Measurements from ENCODE around the gene SH3PXD2A.

The SH3PXD2A gene

DNA sequence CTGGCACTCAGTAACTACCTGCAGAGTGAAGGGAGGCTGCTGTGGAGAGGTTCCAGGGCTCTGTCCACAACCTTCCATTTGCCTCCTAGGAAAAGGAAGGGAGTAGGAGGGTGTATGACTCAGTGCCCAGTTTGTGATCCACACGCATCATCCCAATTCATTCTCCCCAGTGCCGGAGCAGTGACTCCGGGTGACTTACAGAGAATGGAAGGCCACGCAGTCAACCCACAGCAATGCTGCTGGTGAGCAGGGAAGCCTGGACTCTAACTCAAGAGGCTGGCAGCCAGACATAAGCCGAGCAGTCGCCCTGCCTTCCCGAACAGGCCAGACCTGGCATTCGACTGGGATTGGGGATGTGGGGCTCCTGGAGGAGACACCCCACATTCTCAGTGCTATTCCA is 139.9 kb downstream of the SH3PXD2A start:
- in situ Hi-C loops (cut with HindIII; ENCODE audit: low sequenced_read_pairs): no loop called here
- no peak overlapping the region for H3K4me3 ChIP-seq (ENCODE audit: low read depth, low read length)
- peak; percentile 82 for DNase-seq (ENCODE audit: low read depth, low spot score)
- TF ChIP-seq, protein P1, sequence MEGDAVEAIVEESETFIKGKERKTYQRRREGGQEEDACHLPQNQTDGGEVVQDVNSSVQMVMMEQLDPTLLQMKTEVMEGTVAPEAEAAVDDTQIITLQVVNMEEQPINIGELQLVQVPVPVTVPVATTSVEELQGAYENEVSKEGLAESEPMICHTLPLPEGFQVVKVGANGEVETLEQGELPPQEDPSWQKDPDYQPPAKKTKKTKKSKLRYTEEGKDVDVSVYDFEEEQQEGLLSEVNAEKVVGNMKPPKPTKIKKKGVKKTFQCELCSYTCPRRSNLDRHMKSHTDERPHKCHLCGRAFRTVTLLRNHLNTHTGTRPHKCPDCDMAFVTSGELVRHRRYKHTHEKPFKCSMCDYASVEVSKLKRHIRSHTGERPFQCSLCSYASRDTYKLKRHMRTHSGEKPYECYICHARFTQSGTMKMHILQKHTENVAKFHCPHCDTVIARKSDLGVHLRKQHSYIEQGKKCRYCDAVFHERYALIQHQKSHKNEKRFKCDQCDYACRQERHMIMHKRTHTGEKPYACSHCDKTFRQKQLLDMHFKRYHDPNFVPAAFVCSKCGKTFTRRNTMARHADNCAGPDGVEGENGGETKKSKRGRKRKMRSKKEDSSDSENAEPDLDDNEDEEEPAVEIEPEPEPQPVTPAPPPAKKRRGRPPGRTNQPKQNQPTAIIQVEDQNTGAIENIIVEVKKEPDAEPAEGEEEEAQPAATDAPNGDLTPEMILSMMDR (IDR thresholded peaks at IDR 0.05; ENCODE audit: low read depth, low read length): no peak

DNA sequence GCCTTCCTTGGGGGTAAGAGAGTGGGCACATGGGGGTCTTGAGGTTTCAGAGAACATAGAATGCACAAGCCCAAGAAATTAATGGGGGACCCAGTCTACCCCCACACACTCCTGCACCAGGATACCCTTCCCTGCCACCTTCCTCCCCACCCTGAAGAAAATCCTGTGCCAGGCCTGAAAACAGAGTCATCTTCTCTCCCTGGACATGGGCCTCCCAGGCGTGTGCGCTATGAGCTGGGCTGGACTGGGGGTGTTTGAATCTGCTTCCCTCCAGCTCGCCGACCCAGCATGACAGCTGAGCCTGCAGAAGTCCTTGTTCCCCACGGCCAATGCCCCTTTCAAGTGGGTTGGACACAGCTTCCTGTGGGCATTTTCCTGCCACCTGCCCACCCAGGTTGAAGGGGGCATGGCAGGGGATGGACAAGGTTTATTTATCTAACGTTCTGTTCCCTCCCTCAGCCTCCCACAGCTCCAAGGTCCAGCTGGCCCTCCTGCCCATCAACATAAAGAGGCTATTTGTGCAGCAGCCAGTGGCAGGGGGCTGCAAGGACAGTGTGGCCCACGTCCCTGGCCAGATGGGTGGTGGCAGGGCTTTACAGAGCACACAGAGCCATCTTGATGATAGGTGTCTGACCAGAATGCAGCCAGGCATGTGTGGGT is 141.0 kb downstream of the SH3PXD2A start:
- in situ Hi-C loops (cut with HindIII; ENCODE audit: low sequenced_read_pairs): no loop called here
- no peak for DNase-seq (ENCODE audit: low read depth, low spot score)
- H3K4me3 ChIP-seq (ENCODE audit: low read depth, low read length): no peak overlapping the region
- TF ChIP-seq, protein P1 (IDR thresholded peaks at IDR 0.05; ENCODE audit: low read depth, low read length): no peak

DNA sequence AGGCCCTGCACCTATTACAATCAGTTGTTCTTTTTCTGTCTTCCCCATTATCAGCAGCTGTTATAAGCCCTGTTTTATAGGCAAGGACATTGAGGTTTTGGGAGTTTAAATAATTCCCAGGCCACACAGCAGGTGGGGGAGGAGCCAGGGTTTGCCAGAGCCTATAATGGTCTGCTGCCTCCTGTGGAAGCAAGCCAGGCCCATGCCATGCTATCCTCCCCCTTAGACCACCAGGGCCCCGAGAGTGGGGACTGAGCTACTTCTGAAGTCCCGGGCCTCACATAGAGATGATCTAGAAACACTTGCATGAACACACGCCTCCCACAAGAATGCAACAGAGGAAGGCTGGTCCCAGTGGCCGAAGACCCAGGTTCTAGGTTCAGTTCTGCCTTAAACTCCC is 141.7 kb downstream of the SH3PXD2A start:
- TF ChIP-seq, protein P1 (IDR thresholded peaks at IDR 0.05; ENCODE audit: low read depth, low read length): no peak
- DNase-seq (ENCODE audit: low read depth, low spot score): no peak
- no peak overlapping the region for H3K4me3 ChIP-seq (ENCODE audit: low read depth, low read length)
- in situ Hi-C loops (cut with HindIII; ENCODE audit: low sequenced_read_pairs): no loop called here

DNA sequence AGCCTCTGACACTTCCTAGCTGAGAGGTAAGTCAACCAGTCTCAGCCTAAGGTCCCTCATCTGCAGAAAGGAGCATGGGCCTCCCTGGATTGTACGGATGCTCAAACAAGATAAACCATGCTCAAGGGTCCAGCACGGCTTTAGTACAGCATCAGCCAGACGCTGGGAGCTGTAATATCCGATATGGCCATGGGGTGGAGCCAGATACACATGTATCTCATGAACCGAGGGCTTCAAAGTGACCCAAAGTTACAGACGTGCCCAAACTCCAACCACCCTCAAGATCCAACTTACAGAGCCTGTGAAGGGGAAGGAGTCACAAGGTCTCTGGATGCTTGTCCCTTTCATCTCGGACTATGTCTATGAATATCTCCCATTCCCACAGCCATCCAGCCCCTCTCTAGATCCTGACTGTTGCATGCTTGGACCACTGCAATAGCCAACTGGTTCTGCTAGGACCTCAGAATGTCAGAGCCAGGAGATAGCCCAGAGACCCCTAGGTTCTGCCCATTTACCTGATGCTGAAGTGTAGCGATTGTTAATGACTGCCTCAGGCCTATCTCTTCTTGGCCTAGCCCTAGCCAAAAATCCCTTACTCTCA is 142.4 kb downstream of the SH3PXD2A start:
- H3K4me3 ChIP-seq (ENCODE audit: low read depth, low read length): no peak overlapping the region
- in situ Hi-C loops (cut with HindIII; ENCODE audit: low sequenced_read_pairs): no loop called here
- peak; percentile 74 for DNase-seq (ENCODE audit: low read depth, low spot score)
- TF ChIP-seq, protein P1 (IDR thresholded peaks at IDR 0.05; ENCODE audit: low read depth, low read length): peak; percentile 86

DNA sequence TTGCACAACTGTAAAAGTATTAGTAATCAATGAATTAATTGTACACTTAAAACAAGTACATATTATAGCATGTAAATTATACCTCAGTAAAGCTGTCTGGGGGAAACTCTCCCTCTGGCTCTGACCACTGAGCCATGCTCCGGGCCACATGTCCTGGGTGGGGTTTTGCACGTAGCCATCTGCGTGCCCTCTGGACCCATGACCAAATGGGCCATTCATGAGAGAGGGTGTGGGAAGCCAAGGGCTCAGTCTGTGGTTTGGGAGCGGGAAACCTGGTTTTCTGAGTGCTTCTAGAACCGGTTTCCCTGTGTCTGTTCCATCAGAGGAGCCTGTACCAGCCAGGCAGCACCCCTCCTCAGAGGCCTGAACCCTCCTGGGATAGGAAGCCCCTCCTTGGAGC is 143.2 kb downstream of the SH3PXD2A start:
- H3K4me3 ChIP-seq (ENCODE audit: low read depth, low read length): no peak overlapping the region
- TF ChIP-seq, protein P1 (IDR thresholded peaks at IDR 0.05; ENCODE audit: low read depth, low read length): no peak

DNA sequence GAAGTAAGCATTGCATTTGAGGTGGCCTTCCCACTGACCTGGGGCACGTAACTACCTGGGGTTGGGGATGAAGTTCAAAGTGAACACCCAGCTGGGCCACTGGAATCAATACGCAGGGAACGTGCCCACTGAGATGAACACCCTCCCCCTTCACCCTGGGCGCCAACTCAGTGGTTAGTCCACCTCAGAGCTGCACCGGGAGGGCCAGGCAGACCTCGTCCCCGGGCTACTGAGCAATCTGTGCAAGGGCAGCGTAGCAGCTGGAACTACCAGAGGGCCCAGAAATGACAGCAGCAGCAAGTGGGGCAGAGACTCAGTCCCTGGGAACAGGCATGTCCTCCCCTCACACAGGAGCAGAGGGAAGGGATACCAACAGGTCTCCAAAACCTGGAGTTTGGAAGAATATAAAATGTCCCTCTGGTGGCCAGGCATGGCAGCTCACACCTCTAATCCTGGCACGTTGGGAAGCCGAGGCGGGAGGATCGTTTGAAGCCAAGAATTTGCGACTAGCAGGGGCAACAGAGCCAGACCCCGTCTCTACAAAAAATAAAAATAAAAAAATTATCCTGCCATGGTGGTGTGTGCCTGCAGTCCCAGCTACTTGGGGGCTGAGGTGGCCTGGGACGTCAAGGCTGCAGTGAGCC is 143.9 kb downstream of the SH3PXD2A start:
- in situ Hi-C loops (cut with HindIII; ENCODE audit: low sequenced_read_pairs): no loop called here
- H3K4me3 ChIP-seq (ENCODE audit: low read depth, low read length): no peak overlapping the region
- TF ChIP-seq, protein P1 (IDR thresholded peaks at IDR 0.05; ENCODE audit: low read depth, low read length): no peak
- DNase-seq (ENCODE audit: low read depth, low spot score): no peak

More for the DNA sequence above, 143.2 kb downstream of the SH3PXD2A start:
- DNase-seq (ENCODE audit: low read depth, low spot score): no peak
- in situ Hi-C loops (cut with HindIII; ENCODE audit: low sequenced_read_pairs): no loop called here
